ENCODE data around the gene TAF4. TPM values are rescaled to one million over a fixed set of nuclear protein-coding genes. Genes with fewer than 3 reads are reported as not detected.

The TAF4 gene
- polyA plus RNA-seq, 3 donors from 2014 or later = 0.04 to 3.2 (median 1.1) TPM

GRCh38 chr20:62012631-62013030, 53.0 kb downstream of the TAF4 start:
- peaks cover 16 to 41% of the 10 kb centered on the region in 2 donors for H3K4me1 Mint-ChIP-seq
- peak overlapping the region in 2 of 6 donors; percentile 26 to 55 for H3K27ac Mint-ChIP-seq
- no peaks in the 10 kb centered on the region for H3K9me3 Mint-ChIP-seq
- H3K27me3 Mint-ChIP-seq (ENCODE audit: low read depth in 3 of 3) = peaks cover 0 to 2% (median 0%) of the 10 kb centered on the region in 3 donors
- H3K4me3 Mint-ChIP-seq = no peak overlapping the region
- DNase-seq = no peak
- H3K36me3 Mint-ChIP-seq = peaks cover 13 to 33% (median 18%) of the 10 kb centered on the region in 3 donors

- Mint-ChIP-seq H3K36me3 (peaks cover 13 to 36% (median 22%) of the 10 kb centered on the region in 3 donors), H3K27me3 (ENCODE audit: low read depth in 3 of 3) (peaks cover 0 to 2% (median 1%) of the 10 kb centered on the region in 3 donors), H3K4me1 (peaks cover 22 to 47% of the 10 kb centered on the region in 2 donors), H3K4me3 (no peak overlapping the region), H3K9me3 (no peaks in the 10 kb centered on the region), H3K27ac (no peak overlapping the region)
- DNase-seq = no peak
These were observed 53.6 kb downstream of the TAF4 start for GRCh38 chr20:62011938-62012534.

GRCh38 chr20:62011403-62011790, 54.3 kb downstream of the TAF4 start:
- no peak for DNase-seq
- peak overlapping the region in 4 of 6 donors; percentile 44 to 68 (median 54) for H3K27ac Mint-ChIP-seq
- H3K9me3 Mint-ChIP-seq = no peaks in the 10 kb centered on the region

GRCh38 chr20:62010551-62011402, 54.9 kb downstream of the TAF4 start:
- H3K27ac Mint-ChIP-seq = peak overlapping the region in 5 of 6 donors; percentile 3 to 68 (median 51)
- H3K9me3 Mint-ChIP-seq = no peaks in the 10 kb centered on the region
- peak; percentile 56 to 69 (median 61) for DNase-seq
- H3K4me1 Mint-ChIP-seq = peaks cover 28 to 60% of the 10 kb centered on the region in 2 donors
- H3K4me3 Mint-ChIP-seq = no peak overlapping the region
- peaks cover 0 to 2% (median 2%) of the 10 kb centered on the region in 3 donors for H3K27me3 Mint-ChIP-seq (ENCODE audit: low read depth in 3 of 3)
- peaks cover 17 to 45% (median 30%) of the 10 kb centered on the region in 3 donors for H3K36me3 Mint-ChIP-seq

More at GRCh38 chr20:62011403-62011790, 54.3 kb downstream of the TAF4 start:
- Mint-ChIP-seq H3K36me3 (peaks cover 13 to 41% (median 26%) of the 10 kb centered on the region in 3 donors), H3K4me3 (no peak overlapping the region), H3K27me3 (ENCODE audit: low read depth in 3 of 3) (peaks cover 0 to 2% (median 2%) of the 10 kb centered on the region in 3 donors), H3K4me1 (peaks cover 25 to 54% of the 10 kb centered on the region in 2 donors)

- peaks cover 0 to 2% (median 2%) of the 10 kb centered on the region in 3 donors for H3K27me3 Mint-ChIP-seq (ENCODE audit: low read depth in 3 of 3)
- peaks cover 32 to 63% of the 10 kb centered on the region in 2 donors for H3K4me1 Mint-ChIP-seq
- DNase-seq = no peak
- no peak overlapping the region for H3K27ac Mint-ChIP-seq
- H3K36me3 Mint-ChIP-seq = peaks cover 22 to 49% (median 35%) of the 10 kb centered on the region in 3 donors
- no peaks in the 10 kb centered on the region for H3K9me3 Mint-ChIP-seq
- H3K4me3 Mint-ChIP-seq = no peak overlapping the region
These were observed 55.7 kb downstream of the TAF4 start for GRCh38 chr20:62009869-62010445.

- Mint-ChIP-seq H3K9me3 (no peaks in the 10 kb centered on the region), H3K27ac (peak overlapping the region in 2 of 6 donors; percentile 49 to 75), H3K36me3 (peaks cover 22 to 49% (median 35%) of the 10 kb centered on the region in 3 donors), H3K4me1 (peaks cover 32 to 60% of the 10 kb centered on the region in 2 donors), H3K27me3 (ENCODE audit: low read depth in 3 of 3) (peaks cover 0 to 2% (median 2%) of the 10 kb centered on the region in 3 donors), H3K4me3 (peak overlapping the region in 1 of 5 donors; percentile 49)
- no peak for DNase-seq
These were observed 56.4 kb downstream of the TAF4 start for GRCh38 chr20:62009322-62009721.

GRCh38 chr20:62008643-62009183, 57.0 kb downstream of the TAF4 start:
- H3K36me3 Mint-ChIP-seq = peaks cover 22 to 49% (median 35%) of the 10 kb centered on the region in 3 donors

GRCh38 chr20:62007127-62007647, 58.5 kb downstream of the TAF4 start:
- Mint-ChIP-seq H3K36me3 (peaks cover 25 to 49% (median 44%) of the 10 kb centered on the region in 3 donors), H3K27me3 (ENCODE audit: low read depth in 3 of 3) (peaks cover 0 to 2% (median 2%) of the 10 kb centered on the region in 3 donors), H3K4me3 (peak overlapping the region; percentile 44 to 78 (median 70)), H3K4me1 (peaks cover 32 to 51% of the 10 kb centered on the region in 2 donors), H3K27ac (peak overlapping the region; percentile 69 to 92 (median 86)), H3K9me3 (no peaks in the 10 kb centered on the region)
- peak; percentile 71 to 76 (median 76) for DNase-seq

More at GRCh38 chr20:62008643-62009183, 57.0 kb downstream of the TAF4 start:
- H3K4me1 Mint-ChIP-seq = peaks cover 32 to 60% of the 10 kb centered on the region in 2 donors
- no peak for DNase-seq
- H3K9me3 Mint-ChIP-seq = no peaks in the 10 kb centered on the region
- H3K4me3 Mint-ChIP-seq = peak overlapping the region in 1 of 5 donors; percentile 49
- H3K27ac Mint-ChIP-seq = peak overlapping the region in 3 of 6 donors; percentile 49 to 75 (median 50)
- peaks cover 0 to 2% (median 2%) of the 10 kb centered on the region in 3 donors for H3K27me3 Mint-ChIP-seq (ENCODE audit: low read depth in 3 of 3)

GRCh38 chr20:62006482-62006881, 59.2 kb downstream of the TAF4 start:
- peaks cover 0 to 2% (median 2%) of the 10 kb centered on the region in 3 donors for H3K27me3 Mint-ChIP-seq (ENCODE audit: low read depth in 3 of 3)
- peak overlapping the region in 4 of 6 donors; percentile 77 to 92 (median 88) for H3K27ac Mint-ChIP-seq

GRCh38 chr20:62004614-62005013, 61.1 kb downstream of the TAF4 start:
- H3K36me3 Mint-ChIP-seq = peaks cover 42 to 53% (median 46%) of the 10 kb centered on the region in 3 donors
- H3K27me3 Mint-ChIP-seq (ENCODE audit: low read depth in 3 of 3) = peaks cover 0 to 2% (median 2%) of the 10 kb centered on the region in 3 donors
- H3K4me3 Mint-ChIP-seq = no peak overlapping the region
- H3K27ac Mint-ChIP-seq = peak overlapping the region in 2 of 6 donors; percentile 7 to 81
- no peak for DNase-seq
- H3K4me1 Mint-ChIP-seq = peaks cover 25 to 38% of the 10 kb centered on the region in 2 donors
- H3K9me3 Mint-ChIP-seq = no peaks in the 10 kb centered on the region

More at GRCh38 chr20:62006482-62006881, 59.2 kb downstream of the TAF4 start:
- H3K36me3 Mint-ChIP-seq = peaks cover 32 to 55% (median 50%) of the 10 kb centered on the region in 3 donors
- H3K4me3 Mint-ChIP-seq = peak overlapping the region in 4 of 5 donors; percentile 36 to 78 (median 72)
- H3K4me1 Mint-ChIP-seq = peaks cover 32 to 50% of the 10 kb centered on the region in 2 donors
- H3K9me3 Mint-ChIP-seq = no peaks in the 10 kb centered on the region
- DNase-seq = no peak

- H3K27me3 Mint-ChIP-seq (ENCODE audit: low read depth in 3 of 3) = peaks cover 0 to 2% (median 0%) of the 10 kb centered on the region in 3 donors
- no peak for DNase-seq
- no peak overlapping the region for H3K27ac Mint-ChIP-seq
- no peak overlapping the region for H3K4me3 Mint-ChIP-seq
- H3K4me1 Mint-ChIP-seq = peaks cover 25 to 31% of the 10 kb centered on the region in 2 donors
- H3K9me3 Mint-ChIP-seq = no peaks in the 10 kb centered on the region
- peaks cover 44 to 53% (median 45%) of the 10 kb centered on the region in 3 donors for H3K36me3 Mint-ChIP-seq
These were observed 61.9 kb downstream of the TAF4 start for GRCh38 chr20:62003567-62004405.

GRCh38 chr20:62002882-62003480, 62.7 kb downstream of the TAF4 start:
- H3K27me3 Mint-ChIP-seq (ENCODE audit: low read depth in 3 of 3) = peaks cover 0 to 2% (median 0%) of the 10 kb centered on the region in 3 donors
- no peak for DNase-seq
- no peak overlapping the region for H3K4me3 Mint-ChIP-seq
- H3K9me3 Mint-ChIP-seq = no peaks in the 10 kb centered on the region
- peaks cover 48 to 54% (median 48%) of the 10 kb centered on the region in 3 donors for H3K36me3 Mint-ChIP-seq
- H3K4me1 Mint-ChIP-seq = peaks cover 22 to 28% of the 10 kb centered on the region in 2 donors
- H3K27ac Mint-ChIP-seq = no peak overlapping the region

All from immature natural killer cell (primary cell).